ENCODE measurements around the gene NPAT. TPM values are rescaled to one million over a fixed set of nuclear protein-coding genes. Genes with fewer than 3 reads are reported as not detected.
"Not testable (repeated sequence)": the region's sequence is repeated elsewhere in the genome, so short reads cannot be mapped to it uniquely, and the experiment has no call there.

The NPAT gene
- total RNA-seq, 1 donor, result 19.0 TPM

DNA sequence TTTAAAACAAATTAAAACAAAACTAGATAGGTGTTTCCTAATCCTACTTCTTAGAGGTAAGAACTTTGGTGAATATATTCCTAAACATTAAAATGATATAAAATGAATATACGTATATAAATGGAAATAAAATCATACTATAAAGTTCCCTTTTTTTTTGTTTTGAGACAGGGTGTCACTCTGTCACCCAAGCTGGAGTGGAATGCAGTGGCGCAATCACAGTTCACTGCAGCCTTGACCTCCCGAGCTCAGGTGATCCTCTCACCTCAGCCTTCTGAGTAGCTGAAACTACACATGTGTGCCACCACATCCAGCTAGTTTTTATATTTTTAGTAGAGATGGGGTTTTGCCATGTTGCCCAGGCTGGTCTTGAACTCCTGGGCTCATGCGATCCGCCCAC is 44.9 kb downstream of the NPAT start:
- no peak overlapping the region for H3K4me3 ChIP-seq (ENCODE audit: low read depth, low read length)

GRCh38 chr11:108170184-108170583 is 52.3 kb downstream of the NPAT start:
- H3K4me3 ChIP-seq (ENCODE audit: low read depth, low read length), result peak overlapping the region; percentile 27
- no peak for TF ChIP-seq CTCF (IDR thresholded peaks at IDR 0.05; ENCODE audit: insufficient read depth, low read depth, low read length)
- DNase-seq (ENCODE audit: low read depth), result peak; percentile 4

More for the DNA sequence above, 44.9 kb downstream of the NPAT start:
- no peak for DNase-seq (ENCODE audit: low read depth)
- no peak for TF ChIP-seq CTCF (IDR thresholded peaks at IDR 0.05; ENCODE audit: insufficient read depth, low read depth, low read length)

DNA sequence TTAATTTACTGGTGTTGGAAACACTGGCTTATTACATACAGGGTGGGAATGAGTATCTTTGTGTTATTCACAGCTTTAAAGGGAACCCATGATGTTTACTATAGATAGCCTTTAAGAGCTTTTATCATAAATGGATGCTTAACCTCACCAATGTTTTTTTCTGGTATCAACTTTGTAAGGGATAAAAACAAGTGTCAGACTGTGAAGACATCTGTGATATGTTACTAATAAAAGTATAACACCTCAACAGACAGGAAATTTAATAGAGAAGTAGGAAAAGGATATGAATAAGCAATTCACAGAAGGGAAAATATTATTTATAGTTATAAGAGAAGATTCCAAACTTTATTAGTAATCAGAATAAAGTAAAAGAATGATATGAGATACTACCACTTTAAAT is 54.8 kb downstream of the NPAT start:
- no peak for DNase-seq (ENCODE audit: low read depth)
- no peak overlapping the region for H3K4me3 ChIP-seq (ENCODE audit: low read depth, low read length)
- TF ChIP-seq CTCF (IDR thresholded peaks at IDR 0.05; ENCODE audit: insufficient read depth, low read depth, low read length), result no peak

DNA sequence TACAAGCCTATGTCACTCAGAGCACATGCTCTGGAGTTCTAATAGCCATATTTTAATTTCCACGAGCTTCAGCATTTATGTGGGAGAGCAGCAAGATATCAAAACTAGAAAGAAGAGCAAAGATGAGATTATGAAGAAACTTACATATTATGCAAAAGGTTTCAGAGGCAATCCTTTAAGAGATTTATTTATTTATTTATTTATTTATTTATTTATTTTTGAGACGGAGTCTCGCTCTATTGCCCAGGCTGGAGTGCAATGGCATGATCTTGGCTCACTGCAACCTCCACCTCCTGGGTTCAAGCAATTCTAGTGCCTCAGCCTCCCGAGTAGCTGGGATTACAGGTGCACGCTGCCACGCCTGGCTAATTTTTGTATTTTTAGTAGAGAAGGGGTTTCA is 59.6 kb downstream of the NPAT start:
- H3K4me3 ChIP-seq (ENCODE audit: low read depth, low read length); DNase-seq (ENCODE audit: low read depth): not testable (repeated sequence)

DNA sequence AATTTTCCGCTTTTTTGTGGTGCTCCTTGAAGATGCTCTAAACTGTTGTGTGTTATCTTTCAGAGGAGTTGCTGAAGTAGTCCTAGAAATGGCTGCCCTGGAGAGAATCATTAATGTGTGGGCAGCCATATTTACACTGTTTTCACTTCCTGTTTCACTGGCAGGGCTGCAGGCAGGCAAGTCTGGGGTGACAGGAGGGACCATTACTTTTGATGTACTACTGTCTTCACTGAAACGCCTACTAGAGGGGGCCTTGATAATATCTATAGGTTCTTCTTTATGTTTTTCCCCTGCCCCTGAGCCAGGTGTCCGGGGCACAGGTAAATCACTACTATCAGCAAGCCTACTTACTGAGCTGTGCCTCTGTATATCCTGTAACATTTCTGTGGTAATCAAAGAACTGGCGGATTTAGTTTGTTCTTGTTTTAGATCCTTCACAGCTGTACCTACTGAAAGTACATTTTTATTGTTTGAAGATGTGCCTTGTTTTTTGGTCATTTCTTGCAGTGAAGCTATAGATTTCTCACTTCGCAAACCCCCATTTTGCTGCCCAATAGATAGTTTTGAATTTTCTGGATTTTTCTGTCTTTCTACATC is 61.4 kb downstream of the NPAT start:
- no peak for DNase-seq (ENCODE audit: low read depth)
- TF ChIP-seq CTCF (IDR thresholded peaks at IDR 0.05; ENCODE audit: insufficient read depth, low read depth, low read length), result no peak
- no peak overlapping the region for H3K4me3 ChIP-seq (ENCODE audit: low read depth, low read length)

GRCh38 chr11:108154591-108154990 is 67.8 kb downstream of the NPAT start:
- TF ChIP-seq CTCF (IDR thresholded peaks at IDR 0.05; ENCODE audit: insufficient read depth, low read depth, low read length), result no peak
- H3K4me3 ChIP-seq (ENCODE audit: low read depth, low read length), result no peak overlapping the region

DNA sequence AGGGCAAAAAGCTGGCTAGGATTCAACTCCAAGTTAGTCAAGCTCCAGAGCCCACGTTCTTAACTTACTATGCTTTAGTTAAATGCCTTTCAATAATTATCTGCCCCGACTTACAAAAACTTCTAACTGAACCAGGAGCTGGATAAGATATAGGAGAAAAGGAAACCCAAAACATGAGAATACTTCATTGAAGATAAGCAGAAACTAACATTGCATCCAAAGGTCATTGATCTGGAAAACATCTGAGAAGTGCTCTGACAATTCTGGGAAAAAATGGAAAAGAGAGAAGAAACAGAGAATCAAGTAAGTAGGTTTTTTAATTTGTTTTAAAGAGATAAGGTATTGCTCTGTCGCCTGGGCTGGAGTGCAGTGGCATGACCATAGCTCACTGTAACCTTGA is 73.9 kb downstream of the NPAT start:
- no peak for TF ChIP-seq CTCF (IDR thresholded peaks at IDR 0.05; ENCODE audit: insufficient read depth, low read depth, low read length)
- peak; percentile 40 for DNase-seq (ENCODE audit: low read depth)
- no peak overlapping the region for H3K4me3 ChIP-seq (ENCODE audit: low read depth, low read length)

More at GRCh38 chr11:108154591-108154990, 67.8 kb downstream of the NPAT start:
- no peak for DNase-seq (ENCODE audit: low read depth)
